RCC 7860 (cell line): ENCODE measurements around the gene SP100.
"Not testable (repeated sequence)": the region's sequence is repeated elsewhere in the genome, so short reads cannot be mapped to it uniquely, and the experiment has no call there.

Source experiments
- DNase-seq: peaks from one replicate; pipeline ENCODE4 v3.0.0-alpha.2; 2015; ENCODE audit warnings: low spot score
- FAIRE-seq: peaks from 2 replicates; lab custom pipeline; 2012; peaks lifted over from hg19 to GRCh38; lab: Jason Lieb, UNC

The SP100 gene

GRCh38 chr2:230416061-230416721 lies at the start of gene SP100:
Gene SP100 (plus strand): TSS chr2:230416201. CDS start chr2:230416297, 96 bp downstream.
- FAIRE-seq: no peak
- DNase-seq: peak; percentile 72

GRCh38 chr2:230382108-230382507 lies 33.9 kb upstream of the SP100 start:
- no peak for DNase-seq
- no peak for FAIRE-seq

- FAIRE-seq (no peak), DNase-seq (no peak)
These were observed 32.5 kb upstream of the SP100 start for GRCh38 chr2:230383453-230383852.

GRCh38 chr2:230384986-230385385 lies 31.0 kb upstream of the SP100 start:
- no peak for DNase-seq
- FAIRE-seq: no peak

GRCh38 chr2:230394301-230394700 lies 21.7 kb upstream of the SP100 start:
- DNase-seq (no peak), FAIRE-seq (no peak)

GRCh38 chr2:230398698-230399097 lies 17.3 kb upstream of the SP100 start:
- FAIRE-seq, DNase-seq: not testable (repeated sequence)

- DNase-seq (no peak), FAIRE-seq (no peak)
These were observed 16.0 kb upstream of the SP100 start for GRCh38 chr2:230400041-230400440.

GRCh38 chr2:230400454-230400853 lies 15.5 kb upstream of the SP100 start:
- DNase-seq (no peak), FAIRE-seq (no peak)

GRCh38 chr2:230401026-230401425 lies 15.0 kb upstream of the SP100 start:
- DNase-seq, FAIRE-seq: not testable (repeated sequence)

GRCh38 chr2:230403746-230404145 lies 12.3 kb upstream of the SP100 start:
- DNase-seq: no peak
- FAIRE-seq: no peak

GRCh38 chr2:230405824-230406223 lies 10.2 kb upstream of the SP100 start:
- FAIRE-seq (no peak), DNase-seq (no peak)

- FAIRE-seq: no peak
- no peak for DNase-seq
These were observed 7.7 kb upstream of the SP100 start for GRCh38 chr2:230408244-230408842.

GRCh38 chr2:230409316-230409715 lies 6.7 kb upstream of the SP100 start:
- DNase-seq, FAIRE-seq: not testable (repeated sequence)

GRCh38 chr2:230410263-230410662 lies 5.7 kb upstream of the SP100 start:
- FAIRE-seq (no peak), DNase-seq (no peak)

GRCh38 chr2:230410861-230411569 lies 5.0 kb upstream of the SP100 start:
- DNase-seq: no peak

GRCh38 chr2:230411570-230412370 lies 4.2 kb upstream of the SP100 start:
- no peak for FAIRE-seq
- peak; percentile 48 for DNase-seq

More at GRCh38 chr2:230410861-230411569, 5.0 kb upstream of the SP100 start:
- FAIRE-seq: no peak

- FAIRE-seq (no peak), DNase-seq (no peak)
These were observed 3.7 kb upstream of the SP100 start for GRCh38 chr2:230412371-230412711.

- DNase-seq (no peak), FAIRE-seq (no peak)
These were observed 3.2 kb upstream of the SP100 start for GRCh38 chr2:230412846-230413245.

GRCh38 chr2:230413479-230413878 lies 2.5 kb upstream of the SP100 start:
- FAIRE-seq: no peak

GRCh38 chr2:230414302-230414701 lies 1.7 kb upstream of the SP100 start:
- DNase-seq (no peak), FAIRE-seq (no peak)

More at GRCh38 chr2:230413479-230413878, 2.5 kb upstream of the SP100 start:
- DNase-seq: no peak

- DNase-seq: no peak
- FAIRE-seq: no peak
These were observed 1.4 kb downstream of the SP100 start for GRCh38 chr2:230417436-230417835.
